Cardiac ventricle fibroblast (primary cell): ENCODE measurements around the gene SYCP3. TPM values are rescaled to one million over a fixed set of nuclear protein-coding genes. Genes with fewer than 3 reads are reported as not detected.

Experiments used
- total RNA-seq: library from RNA; depleted of rRNA; stranded (reverse); fragments of >200 nt; gene quantifications from 2 replicates; pipeline ENCODE4 v1.2.3, GENCODE V29; 2015

The SYCP3 gene
- not detected in 2 replicates for total RNA-seq

GRCh38 chr12:101738920-101739665, at the start of gene SYCP3:
TSS of gene SYCP3 (minus strand) at chr12:101739462. CDS start at chr12:101737935, 1,527 bp downstream.

DNA sequence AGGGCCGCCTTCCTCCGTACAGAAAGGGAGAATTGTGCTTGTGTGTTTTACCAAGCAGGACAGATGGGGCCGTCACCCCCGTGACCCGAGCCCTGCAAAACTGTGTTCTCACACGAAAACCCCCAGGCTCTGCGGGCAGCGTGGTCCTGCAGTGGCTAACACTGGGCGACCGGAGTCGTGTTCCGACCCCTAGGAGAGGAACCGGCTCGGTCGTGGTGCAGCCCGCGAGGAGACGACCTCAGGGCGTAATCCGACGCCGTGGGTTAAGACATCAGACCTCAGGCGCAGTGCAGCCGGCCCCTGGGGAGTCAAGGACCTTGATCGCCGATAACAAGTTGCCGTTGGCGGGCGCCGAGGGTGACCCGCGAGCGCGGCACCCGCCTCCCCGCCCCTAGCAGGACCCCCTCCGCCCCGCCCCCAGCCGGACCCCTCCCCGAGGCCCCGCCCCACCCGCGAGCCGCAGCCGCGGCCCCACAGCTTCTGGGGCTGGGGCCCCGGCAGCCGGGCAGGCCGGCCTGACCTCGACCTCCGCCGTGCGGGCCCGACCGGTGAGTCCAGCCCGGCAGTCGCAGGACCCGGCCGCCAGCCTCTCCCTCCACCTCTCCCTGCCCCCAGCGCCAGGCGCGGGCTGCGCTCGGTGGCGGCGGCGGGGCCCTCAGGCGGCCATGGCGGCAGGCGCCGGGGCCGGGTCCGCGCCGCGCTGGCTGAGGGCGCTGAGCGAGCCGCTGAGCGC, 41.9 kb downstream of the SYCP3 start, which contains the start of gene CHPT1:
CHPT1 (plus strand) TSS at position 444 of the 733 bp plus-strand sequence; CDS start at position 666, 222 bp downstream.

Other genes with a start within 250 kb of the SYCP3 start
- not detected in 2 replicates for gene MYBPC1, start 144.5 kb downstream of the SYCP3 start, total RNA-seq
- gene CHPT1, start 41.8 kb downstream of the SYCP3 start, total RNA-seq, result 19.7 and 19.8 TPM in 2 replicates
- gene GNPTAB, start 91.5 kb upstream of the SYCP3 start, total RNA-seq, result 11.3 and 15.8 TPM in 2 replicates
- gene DRAM1, start 138.1 kb upstream of the SYCP3 start, total RNA-seq, result 10.5 and 12.5 TPM in 2 replicates